GM21723 (cell line): Measurements from ENCODE around the gene HTD2.
A peak's percentile ranks its signal among the peaks of the same experiment; 100 is the strongest.
"Not testable (repeated sequence)": the region's sequence is repeated elsewhere in the genome, so short reads cannot be mapped to it uniquely, and the experiment has no call there.

Experiments used
- ATAC-seq: cut with Tn5 transposase; IDR thresholded peaks from one replicate; pipeline ENCODE4 v1.9.1; 2021; ENCODE audit warnings: mild to moderate bottlenecking, moderate library complexity; ENCODE audit not compliant: unreplicated experiment

Gene HTD2

DNA sequence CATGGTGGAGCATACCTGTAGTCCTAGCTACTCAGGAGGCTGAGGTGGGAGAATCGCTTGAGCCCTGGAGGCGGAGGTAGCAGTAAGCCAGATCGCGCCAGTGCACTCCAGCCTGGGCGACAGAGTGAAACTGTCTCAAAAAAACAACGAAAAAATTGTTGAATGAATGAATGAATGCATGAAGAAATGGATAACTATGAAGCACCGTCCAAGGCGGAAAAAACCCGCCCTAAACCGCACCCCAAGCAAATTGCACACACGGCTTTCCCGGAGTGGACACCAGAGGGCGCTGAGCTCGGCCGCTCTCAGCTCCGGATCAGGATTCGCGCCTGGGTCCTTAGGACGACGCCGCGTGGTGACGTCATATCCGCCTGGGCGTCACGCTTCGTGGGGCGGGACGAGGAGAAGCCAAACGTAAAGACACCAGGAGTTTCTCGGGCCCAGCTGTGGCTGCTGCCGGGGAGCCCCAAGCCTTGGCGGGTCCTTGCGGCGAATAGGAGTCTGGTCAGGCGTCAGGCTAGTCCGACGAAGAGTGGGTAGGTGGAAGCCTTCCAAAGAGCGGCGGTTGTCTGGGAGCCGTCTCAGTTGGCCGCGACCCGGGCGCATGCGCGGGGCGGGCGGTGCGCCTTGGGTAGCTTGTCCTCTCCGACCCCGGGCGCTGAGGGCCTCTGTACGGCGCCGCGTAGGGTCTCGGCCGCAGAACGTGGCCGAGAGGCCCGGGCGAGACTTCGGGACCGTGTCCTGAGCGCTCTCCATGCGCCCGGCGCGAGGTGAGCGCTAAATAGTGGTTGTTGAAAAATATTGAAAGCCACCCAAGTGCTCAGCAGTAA lies at the start of gene HTD2, which contains the start of gene RPP14:
Gene HTD2, plus strand, starts transcription at position 639 of the 830 bp plus-strand sequence. CDS start 11,094 bp downstream, outside the sequence.
Gene RPP14, plus strand, starts transcription at position 364 of the 830 bp plus-strand sequence. CDS start 4,085 bp downstream, outside the sequence.
- peak; percentile 84 for ATAC-seq

DNA sequence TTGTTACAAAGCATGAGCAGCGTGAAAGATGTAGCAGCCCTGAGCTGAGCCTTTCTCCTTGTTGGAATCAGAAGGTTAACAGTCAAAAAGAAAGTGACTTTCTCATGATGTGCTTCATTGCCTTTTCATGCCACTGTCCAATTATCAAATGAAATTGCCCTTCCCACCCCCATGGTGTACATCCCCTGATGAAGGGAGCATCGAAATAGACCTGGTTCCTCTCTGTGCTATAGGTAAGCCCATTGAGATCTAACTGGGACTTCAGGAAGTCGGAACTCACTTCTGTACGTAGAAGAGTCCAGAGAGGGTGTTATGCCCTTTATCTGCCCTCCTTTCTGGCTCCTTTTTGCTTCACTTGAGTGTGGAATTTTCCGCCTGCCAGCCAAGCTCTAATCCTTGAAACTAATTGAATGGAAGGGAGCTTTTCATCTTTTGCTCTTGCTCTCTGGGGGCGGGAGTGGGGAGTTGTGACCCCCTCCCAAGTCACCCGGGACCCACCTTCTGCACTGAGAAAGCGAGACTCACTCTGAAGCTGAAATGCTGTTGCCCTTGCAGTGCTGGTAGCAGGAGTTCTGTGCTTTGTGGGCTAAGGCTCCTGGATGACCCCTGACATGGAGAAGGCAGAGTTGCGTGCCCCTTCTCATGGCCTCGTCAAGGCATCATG lies 47.8 kb upstream of the HTD2 start:
- ATAC-seq, result no peak

DNA sequence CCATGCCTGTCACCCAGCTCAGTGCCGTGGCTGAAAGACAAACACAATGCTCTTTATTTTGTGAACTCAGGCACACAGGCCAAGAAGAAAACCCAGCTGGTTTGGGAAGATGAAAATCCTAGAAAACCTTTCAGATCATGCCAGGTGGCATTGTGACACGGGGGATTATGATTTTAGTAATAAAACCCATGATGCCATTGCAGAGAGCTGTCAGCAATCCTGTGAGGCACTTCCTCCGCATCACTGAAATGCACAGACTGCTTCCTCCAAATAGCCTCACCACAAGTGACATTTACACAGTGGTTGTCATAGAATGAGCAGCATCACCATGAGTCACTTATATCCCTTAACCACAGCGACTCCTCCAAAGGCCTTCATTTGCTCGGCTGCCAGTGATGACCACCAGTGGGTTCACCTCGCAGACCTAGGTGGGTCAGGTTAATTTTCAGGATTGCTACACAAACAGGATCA lies 46.0 kb upstream of the HTD2 start:
- no peak for ATAC-seq

DNA sequence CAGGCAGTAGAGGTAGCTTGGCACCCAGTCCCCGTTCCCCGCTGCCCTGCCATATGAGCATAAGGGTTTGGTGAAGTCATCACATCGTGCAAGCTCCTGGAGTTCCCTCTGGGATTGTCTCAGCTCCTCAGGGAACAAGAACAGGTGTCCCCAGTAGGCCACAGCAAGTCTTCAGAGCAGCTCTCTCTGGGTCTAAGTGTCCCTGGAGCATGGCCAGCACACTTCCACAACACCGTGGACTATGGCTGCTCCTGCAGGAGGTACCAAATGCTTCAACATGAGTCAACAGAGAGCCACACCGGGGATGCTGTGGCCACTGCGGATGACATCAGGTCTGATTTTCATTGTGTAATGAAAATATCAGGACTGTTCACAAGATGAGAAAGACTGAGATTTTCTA lies 45.6 kb upstream of the HTD2 start:
- ATAC-seq, result no peak

DNA sequence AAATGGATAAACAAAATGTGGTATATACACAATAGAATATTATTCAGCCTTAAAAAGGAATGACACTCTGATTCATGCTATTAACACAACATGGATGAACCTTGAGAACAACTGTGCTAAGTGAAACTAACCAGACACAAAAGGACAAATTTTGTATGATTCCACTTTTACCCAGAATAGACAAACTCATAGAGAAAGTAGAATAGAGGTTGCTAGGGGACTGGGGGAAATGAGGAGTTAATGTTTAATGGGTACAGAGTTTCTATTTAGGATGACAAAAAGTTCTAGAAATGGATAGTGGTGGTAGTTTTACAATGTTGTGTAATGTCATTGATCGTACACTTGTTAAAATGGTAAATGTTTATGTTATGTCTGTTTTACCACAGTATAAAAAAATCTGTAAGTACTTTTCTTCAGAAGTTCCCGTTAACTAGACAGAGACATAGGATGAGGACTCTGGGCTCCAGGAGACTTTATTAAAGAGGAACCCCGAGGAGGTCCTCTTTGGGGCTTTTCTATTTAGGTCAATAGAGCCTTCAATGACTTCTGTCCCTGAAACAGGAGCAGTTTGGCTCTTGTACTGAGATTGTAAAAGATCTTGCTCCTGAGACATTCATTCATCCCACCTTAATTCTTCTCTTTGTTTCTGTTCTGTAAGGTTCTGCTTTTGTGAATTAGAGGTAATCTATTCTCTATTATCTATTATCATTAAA lies 44.2 kb upstream of the HTD2 start:
- peak; percentile 51 for ATAC-seq

DNA sequence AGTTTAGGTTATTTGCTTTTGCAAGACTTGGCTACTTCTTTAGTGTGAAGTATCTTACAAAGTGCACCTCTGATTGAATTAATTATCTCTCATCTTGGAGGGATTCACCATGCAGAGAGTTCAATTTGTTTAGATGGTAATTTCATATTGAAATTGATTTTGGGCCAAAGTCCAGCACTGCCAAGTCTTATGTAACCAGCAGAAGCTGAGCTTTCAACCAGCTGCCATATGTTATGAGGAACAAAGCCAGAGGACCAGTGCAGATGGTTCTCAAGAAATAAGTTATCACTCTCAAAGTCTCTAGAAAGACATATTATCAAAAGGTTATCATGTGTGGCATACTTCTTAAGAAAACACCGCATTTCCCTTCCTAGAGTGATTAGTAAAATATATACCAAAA lies 39.7 kb upstream of the HTD2 start:
- ATAC-seq, result no peak

DNA sequence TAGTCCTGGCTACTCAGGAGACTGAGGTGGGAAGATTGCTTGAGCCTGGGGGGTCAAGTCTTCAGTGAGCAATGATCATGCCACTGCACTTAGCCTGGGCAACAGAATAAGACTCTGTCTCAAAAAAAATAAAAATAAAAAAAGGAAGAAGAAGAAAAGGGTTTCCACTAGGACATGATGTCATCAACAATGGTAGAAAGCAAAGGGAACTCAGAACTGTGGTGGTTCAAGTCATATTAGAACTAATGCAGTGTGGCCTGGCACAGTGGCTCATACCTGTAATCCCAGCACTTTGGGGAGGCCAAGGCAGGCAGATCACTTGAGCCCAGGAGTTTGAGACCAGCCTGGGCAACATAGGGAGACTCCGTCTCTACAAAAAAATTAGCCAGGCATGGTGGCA lies 38.8 kb upstream of the HTD2 start:
- not testable (repeated sequence) for ATAC-seq

DNA sequence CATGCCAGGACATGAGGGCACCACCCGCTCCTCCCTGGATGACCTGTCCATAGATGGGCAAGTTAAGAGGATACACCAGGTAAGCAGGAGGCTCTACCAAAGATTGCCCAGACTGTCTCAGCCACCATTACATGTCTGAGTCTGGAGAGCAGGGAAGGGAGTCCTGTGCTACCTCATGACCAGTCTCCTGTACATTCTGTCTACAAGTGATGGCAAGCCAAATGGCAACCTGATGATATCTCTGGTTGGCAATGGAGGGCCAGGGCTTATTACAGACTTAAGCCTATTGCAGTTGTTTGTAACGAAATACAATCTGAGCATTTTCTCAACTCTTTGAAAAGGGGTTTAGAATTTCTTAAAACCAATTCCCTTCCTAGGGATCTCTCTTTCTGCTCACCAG lies 37.0 kb upstream of the HTD2 start:
- no peak for ATAC-seq

DNA sequence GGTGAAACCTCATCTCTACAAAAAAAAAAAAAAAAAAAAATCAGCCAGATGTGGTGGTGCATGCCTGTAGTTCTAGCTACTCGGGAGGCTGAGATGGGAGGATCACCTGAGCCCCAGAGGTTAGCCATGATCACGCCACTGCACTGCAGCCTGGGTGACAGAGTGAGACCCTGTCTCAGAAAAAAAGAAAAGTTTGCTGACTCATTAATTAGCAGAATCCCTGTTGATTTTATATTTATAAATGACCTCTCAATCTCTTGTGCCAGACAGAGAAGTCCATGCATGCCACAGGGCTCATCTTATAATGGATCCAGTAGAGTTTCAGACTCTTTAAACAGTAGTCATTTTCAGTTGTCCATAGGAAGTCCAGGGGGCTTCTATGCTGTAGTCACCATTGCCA lies 35.8 kb upstream of the HTD2 start:
- no peak for ATAC-seq

DNA sequence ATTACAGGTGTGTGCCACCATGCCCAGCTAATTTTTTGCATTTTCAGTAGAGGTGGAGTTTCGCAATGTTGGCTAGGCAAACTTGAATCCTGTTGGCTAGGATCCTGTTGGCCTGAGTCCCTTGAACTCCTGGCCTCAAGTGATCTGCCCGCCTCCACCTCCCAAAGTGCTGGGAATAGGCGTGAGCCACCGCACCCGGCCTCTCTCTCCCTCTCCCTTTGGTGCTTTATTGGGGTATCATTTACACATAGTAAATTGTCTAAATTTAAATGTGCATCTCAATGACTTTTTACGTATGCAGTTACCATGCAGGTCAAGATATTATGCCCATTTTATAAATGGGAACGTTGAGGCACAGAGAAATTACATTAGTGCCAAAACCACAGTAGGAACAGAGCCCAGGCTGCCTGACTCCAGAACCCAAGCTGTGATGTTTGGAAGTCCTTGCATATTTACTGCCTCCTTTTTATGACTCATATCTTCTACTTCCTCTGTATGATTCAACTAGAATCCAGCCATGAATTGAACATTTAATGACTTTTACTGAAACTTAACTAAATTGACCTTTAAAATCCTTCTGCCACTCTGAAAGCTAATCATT lies 34.3 kb upstream of the HTD2 start:
- no peak for ATAC-seq

DNA sequence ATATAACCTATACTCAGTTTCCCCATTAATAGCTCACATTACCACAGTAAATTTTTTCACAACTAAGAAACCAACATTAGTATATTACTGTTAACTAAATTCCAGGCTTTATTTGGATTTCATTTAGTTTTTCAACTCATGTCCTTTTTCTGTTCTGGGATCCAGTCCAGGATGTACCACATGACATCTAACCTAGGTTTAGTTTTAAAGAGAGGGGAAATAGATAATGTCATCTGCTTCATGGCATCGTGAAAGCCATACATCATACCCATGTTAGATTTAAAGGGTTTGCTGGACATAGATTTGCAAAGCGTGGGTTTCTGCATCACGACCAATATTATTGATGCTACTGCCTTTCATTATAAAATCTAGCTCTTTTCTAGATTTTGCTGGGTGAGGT lies 33.4 kb upstream of the HTD2 start:
- ATAC-seq, result no peak

DNA sequence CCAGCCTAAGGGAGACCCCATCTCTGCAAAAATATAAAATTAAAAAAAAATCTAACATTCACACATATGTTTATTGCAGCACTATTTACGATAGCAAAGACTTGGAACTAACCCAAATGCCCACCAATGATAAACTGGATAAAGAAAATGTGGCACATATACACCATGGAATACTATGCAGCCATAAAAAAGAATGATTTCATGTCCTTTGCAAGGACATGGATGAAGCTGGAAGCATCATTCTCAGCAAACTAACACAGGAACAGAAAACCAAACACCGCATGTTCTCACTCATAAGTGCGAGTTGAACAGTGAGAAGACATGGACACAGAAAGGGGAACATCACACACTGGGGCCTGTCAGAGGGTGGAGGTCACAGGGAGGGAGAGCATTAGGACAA lies 33.0 kb upstream of the HTD2 start:
- ATAC-seq, result not testable (repeated sequence)

DNA sequence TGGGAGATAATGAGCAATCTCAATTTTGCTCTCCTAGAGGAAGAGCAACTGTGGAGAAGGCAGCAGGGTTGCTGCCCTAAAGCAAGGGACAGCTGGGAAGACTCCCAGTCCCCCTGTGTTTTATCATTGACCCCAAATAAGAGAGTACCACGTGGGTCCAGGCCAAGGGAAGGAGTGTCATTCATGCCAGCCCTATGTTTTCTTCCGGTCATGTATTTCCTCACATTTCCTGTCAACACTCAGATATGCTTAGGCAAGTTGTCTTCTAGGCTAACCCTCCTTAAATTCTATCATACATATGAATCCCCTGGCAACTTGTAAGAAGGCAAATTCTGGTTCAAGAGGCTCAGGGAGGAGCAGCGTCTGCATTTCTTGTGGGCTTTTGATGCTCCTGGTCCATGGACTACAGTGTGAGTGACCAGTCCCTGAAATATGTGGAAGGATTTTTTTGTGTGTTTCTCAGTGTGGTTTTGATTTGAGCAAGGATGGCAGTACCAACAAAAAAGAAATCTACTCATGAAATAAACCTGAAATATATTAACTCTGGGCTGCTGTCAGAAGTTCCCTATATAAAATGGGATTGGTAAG lies 32.2 kb upstream of the HTD2 start:
- no peak for ATAC-seq

DNA sequence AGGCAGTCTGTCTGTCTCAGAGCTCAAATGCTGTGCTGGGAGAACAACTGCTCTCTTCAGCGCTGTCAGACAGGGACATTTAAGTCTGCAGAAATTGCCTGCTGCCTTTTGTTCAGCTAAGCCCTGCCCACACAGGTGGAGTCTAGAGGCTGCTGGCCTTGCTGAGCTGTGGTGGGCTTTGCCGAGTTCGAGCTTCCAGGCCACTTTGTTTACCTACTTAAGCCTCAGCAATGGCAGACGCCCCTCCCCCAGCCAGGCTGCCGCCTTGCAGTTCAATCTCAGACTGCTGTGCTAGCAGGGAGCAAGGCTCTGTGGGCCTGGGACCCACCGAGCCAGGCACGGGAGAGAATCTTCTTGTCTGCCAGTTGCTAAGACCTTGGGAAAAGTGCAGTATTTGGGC lies 25.3 kb upstream of the HTD2 start:
- no peak for ATAC-seq

DNA sequence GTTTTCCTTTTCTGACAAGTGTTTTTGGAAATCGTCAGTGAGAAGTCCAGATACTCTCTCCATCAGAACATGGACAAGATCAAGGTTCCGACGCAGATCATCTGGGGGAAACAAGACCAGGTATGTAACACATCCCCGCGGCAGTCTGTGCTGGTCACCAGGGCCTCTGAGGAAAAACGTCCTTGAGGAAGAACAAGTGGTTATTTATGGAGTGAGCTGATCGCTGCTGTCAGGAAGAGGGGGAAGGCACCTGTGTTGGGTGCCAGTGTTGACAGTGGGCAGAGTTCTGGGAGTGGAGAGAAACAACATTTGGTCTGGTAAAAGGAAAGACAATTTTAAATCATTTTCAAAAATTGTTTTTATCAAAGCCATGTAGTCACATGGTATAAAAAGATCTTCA lies 21.0 kb upstream of the HTD2 start:
- ATAC-seq, result no peak

DNA sequence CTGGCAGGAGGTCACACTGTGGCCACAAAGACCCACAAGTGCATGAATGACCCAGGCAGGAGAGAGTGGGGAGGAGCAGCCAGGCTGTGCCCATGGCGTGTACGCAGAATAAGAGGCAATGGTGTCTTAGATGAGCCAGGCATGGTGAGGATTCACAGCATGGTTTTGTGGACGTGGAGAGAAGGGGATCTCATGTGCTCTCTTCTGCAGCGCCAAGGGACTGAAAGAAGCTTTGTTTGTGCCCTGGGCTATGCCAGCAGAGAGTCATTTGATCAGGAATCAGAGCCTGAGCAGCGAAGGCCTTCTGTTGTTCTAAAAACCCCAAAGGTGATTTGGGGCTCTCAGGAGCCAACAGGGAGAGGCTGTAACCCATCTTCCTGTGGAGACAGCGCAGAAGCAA lies 19.0 kb upstream of the HTD2 start:
- ATAC-seq, result no peak

DNA sequence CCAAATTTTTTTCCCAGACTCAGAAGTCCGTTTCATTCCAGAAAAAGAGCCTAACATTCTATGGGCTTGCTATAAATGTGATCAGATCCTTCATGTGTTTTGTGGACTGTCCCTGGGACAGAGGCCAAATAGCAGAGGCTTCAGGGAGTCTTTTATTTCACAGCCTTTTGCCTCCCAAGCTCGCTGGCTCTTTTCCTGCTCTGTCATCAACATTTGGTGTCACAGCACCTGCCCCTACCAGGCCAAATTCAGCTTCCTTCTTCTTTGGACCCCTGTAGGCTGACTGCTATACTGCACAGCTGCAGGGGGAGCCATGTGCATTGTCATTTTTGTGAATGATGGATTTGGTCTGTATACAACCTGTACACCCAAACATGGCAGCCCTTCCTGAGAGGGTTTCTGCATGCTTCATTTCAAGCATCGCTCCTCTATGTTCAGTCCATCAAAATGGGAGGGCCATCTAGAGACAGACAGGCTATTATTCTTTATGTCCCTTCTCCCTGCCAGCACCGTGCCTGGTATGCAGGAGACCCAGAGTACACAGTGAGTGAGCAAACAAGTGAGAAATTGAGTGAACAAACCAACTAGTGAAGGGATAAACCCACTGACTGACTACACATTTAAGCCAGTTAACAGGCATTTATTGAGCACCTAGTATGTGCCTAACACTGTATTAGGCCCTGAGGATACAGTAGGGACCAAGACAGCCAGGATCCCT lies 18.1 kb upstream of the HTD2 start:
- no peak for ATAC-seq

DNA sequence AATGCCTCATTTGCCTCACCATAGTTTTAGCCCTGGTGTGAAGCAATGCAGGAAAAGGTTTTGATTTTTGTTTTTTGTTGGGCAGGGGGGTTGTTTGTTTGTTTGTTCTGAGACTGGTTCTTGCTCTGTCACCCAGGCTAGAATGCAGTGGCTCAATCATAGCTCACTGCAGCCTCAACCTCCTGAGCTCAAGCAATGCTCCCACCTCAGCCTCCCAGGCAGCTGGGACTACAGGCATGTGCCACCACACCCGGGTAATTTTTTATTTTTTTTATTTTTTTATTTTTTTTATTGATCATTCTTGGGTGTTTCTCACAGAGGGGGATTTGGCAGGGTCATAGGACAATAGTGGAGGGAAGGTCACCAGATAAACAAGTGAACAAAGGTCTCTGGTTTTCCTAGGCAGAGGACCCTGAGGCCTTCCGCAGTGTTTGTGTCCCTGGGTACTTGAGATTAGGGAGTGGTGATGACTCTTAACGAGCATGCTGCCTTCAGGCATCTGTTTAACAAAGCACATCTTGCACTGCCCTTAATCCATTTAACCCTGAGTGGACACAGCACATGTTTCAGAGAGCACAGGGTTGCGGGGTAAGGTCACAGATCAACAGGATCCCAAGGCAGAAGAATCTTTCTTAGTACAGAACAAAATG lies 17.2 kb upstream of the HTD2 start:
- not testable (repeated sequence) for ATAC-seq

DNA sequence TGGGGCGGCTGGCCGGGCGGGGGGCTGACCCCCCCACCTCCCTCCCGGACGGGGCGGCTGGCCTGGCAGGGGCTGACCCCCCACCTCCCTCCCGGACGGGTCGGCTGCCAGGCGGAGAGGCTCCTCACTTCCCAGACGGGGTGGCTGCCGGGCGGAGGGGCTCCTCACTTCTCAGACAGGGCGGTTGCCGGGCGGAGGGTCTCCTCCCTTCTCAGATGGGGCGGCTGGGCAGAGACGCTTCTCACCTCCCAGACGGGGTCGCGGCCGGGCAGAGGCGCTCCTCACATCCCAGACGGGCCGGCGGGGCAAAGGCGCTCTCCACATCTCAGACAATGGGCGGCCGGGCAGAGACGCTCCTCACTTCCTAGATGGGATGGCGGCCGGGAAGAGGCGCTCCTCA lies 15.9 kb upstream of the HTD2 start:
- not testable (repeated sequence) for ATAC-seq
